Esophagus squamous epithelium (tissue), 4 donors: ENCODE measurements around the gene TBC1D24.

ENCODE experiments used
- CTCF ChIP-seq, 6 experiments: fragments of 450-650 bp in 4 of 6; fragments of 200-600 bp in 2 of 6; sonication (generic) in 2 of 6; IDR thresholded peaks; one replicate each; pipeline ENCODE4 v1.5.1; 2016 to 2019; ENCODE audit warnings: antibody characterized with exemption in 6 of 6, mild to moderate bottlenecking in 4 of 6, moderate library complexity in 4 of 6
- POLR2A ChIP-seq, 4 donors: fragments of 450-650 bp; IDR thresholded peaks; one replicate each; pipeline ENCODE4 v1.6.1; 2017; ENCODE audit warnings: antibody characterized with exemption in 4 of 4, mild to moderate bottlenecking in 4 of 4, moderate library complexity in 3 of 4

- TF ChIP-seq CTCF (IDR thresholded peaks at IDR 0.05) (no peak), POLR2A (IDR thresholded peaks at IDR 0.05) (no peak)
Observed at GRCh38 chr16:2432286-2432685, 42.6 kb upstream of the TBC1D24 start.
